Trophoblast cell (in vitro differentiated cells and primary cell): ENCODE data around the gene RPS6KL1.

Experiments used
- DNase-seq, 2 donors: peaks; one replicate each; pipeline ENCODE4 v3.0.0-alpha.2; 2016
- H2AFZ ChIP-seq: 2 replicates; pipeline ENCODE4 v1.6.1; 2013; ENCODE audit warnings: low read length, moderate library complexity, mild to moderate bottlenecking; ENCODE audit not compliant: insufficient read depth, poor library complexity
- H2AK5ac ChIP-seq: 2 replicates; pipeline ENCODE4 v1.6.1; 2013; ENCODE audit warnings: mild to moderate bottlenecking, low read length
- H2BK120ac ChIP-seq: 2 replicates; pipeline ENCODE4 v1.6.1; 2013; ENCODE audit warnings: low read length, mild to moderate bottlenecking, moderate library complexity; ENCODE audit not compliant: insufficient read depth, poor library complexity
- H2BK12ac ChIP-seq: 2 replicates; pipeline ENCODE4 v1.6.1; 2013; ENCODE audit warnings: mild to moderate bottlenecking, low read length, moderate library complexity
- H2BK5ac ChIP-seq: 2 replicates; pipeline ENCODE4 v1.6.1; 2013; ENCODE audit warnings: low read length, low read depth, moderate library complexity, mild to moderate bottlenecking; ENCODE audit not compliant: poor library complexity
- H3K14ac ChIP-seq: 2 replicates; pipeline ENCODE4 v1.6.1; 2013; ENCODE audit warnings: mild to moderate bottlenecking, low read length
- H3K18ac ChIP-seq: 2 replicates; pipeline ENCODE4 v1.6.1; 2013; ENCODE audit warnings: mild to moderate bottlenecking, low read length
- H3K23ac ChIP-seq: 2 replicates; pipeline ENCODE4 v1.6.1; 2013; ENCODE audit warnings: low read length
- H3K27ac ChIP-seq: 2 replicates; pipeline ENCODE4 v1.5.1; 2013; ENCODE audit warnings: low read depth, mild to moderate bottlenecking, inconsistent platforms, low read length, moderate library complexity
- H3K27me3 ChIP-seq: 2 replicates; pipeline ENCODE4 v1.6.1; 2013; ENCODE audit warnings: inconsistent platforms, mild to moderate bottlenecking, low read length, moderate library complexity; ENCODE audit not compliant: insufficient read depth
- H3K36me3 ChIP-seq, 2 experiments: 1 replicate in 1 of 2; 2 replicates in 1 of 2; pipeline ENCODE4 v1.6.1; 2013; ENCODE audit warnings: low read length in 2 of 2, mild to moderate bottlenecking in 2 of 2, moderate library complexity in 1 of 2; ENCODE audit not compliant: insufficient read depth in 2 of 2, control insufficient read depth in 1 of 2
- H3K4ac ChIP-seq: 2 replicates; pipeline ENCODE4 v1.6.1; 2013; ENCODE audit warnings: low read depth, mild to moderate bottlenecking, low read length, moderate library complexity
- H3K4me1 ChIP-seq, 2 experiments: 1 replicate in 1 of 2; 2 replicates in 1 of 2; pipeline ENCODE4 v1.6.1; 2013; ENCODE audit warnings: low read length in 2 of 2, mild to moderate bottlenecking in 2 of 2, moderate library complexity in 1 of 2; ENCODE audit not compliant: insufficient read depth in 2 of 2, control insufficient read depth in 1 of 2
- H3K4me2 ChIP-seq: 2 replicates; pipeline ENCODE4 v1.6.1; 2013; ENCODE audit warnings: inconsistent platforms, mild to moderate bottlenecking, low read length, moderate library complexity
- H3K4me3 ChIP-seq: 2 replicates; pipeline ENCODE4 v1.5.1; 2013; ENCODE audit warnings: mild to moderate bottlenecking, low read depth, low read length, inconsistent platforms
- H3K79me1 ChIP-seq: one replicate; pipeline ENCODE4 v1.6.1; 2013; ENCODE audit warnings: low read length
- H3K79me2 ChIP-seq: 2 replicates; pipeline ENCODE4 v1.6.1; 2013; ENCODE audit warnings: low read length, mild to moderate bottlenecking; ENCODE audit not compliant: control insufficient read depth, insufficient read depth, poor library complexity
- H3K9ac ChIP-seq: 2 replicates; pipeline ENCODE4 v1.6.1; 2013; ENCODE audit warnings: mild to moderate bottlenecking, low read length
- H3K9me3 ChIP-seq: 2 replicates; pipeline ENCODE4 v1.6.1; 2013; ENCODE audit warnings: low read depth, mild to moderate bottlenecking, control low read depth, inconsistent platforms, low read length; ENCODE audit not compliant: insufficient read depth
- H4K12ac ChIP-seq: 2 replicates; pipeline ENCODE4 v1.6.1; 2013; ENCODE audit warnings: low read depth, mild to moderate bottlenecking, low read length, moderate library complexity
- H4K8ac ChIP-seq: 2 replicates; pipeline ENCODE4 v1.6.1; 2013; ENCODE audit warnings: low read depth, mild to moderate bottlenecking, low read length, moderate library complexity
- H4K91ac ChIP-seq: one replicate; pipeline ENCODE4 v1.6.1; 2013; ENCODE audit warnings: low read depth, mild to moderate bottlenecking, low read length, moderate library complexity
- WGBS: extraction: QIAGEN DNeasy Blood & Tissue Kit; methylation state at CpG from one replicate; pipeline ENCODE4 v1.1.7; 2013; ENCODE audit warnings: missing lambda C conversion rate; ENCODE audit not compliant: insufficient read length, insufficient coverage; ENCODE audit errors: extremely low coverage; 5-methylcytosine and 5-hydroxymethylcytosine counted together

Gene RPS6KL1

GRCh38 chr14:74912801-74913200 is 10.3 kb downstream of the RPS6KL1 start:
- H3K9ac ChIP-seq: no peak overlapping the region
- H3K79me1 ChIP-seq: no peaks in the 10 kb centered on the region
- no peak overlapping the region for H4K91ac ChIP-seq
- H2AK5ac ChIP-seq: no peak overlapping the region
- H3K4me2 ChIP-seq: no peak overlapping the region
- H3K79me2 ChIP-seq: no peaks in the 10 kb centered on the region
- H3K4me3 ChIP-seq: no peak overlapping the region
- no peak overlapping the region for H3K27ac ChIP-seq
- no peaks in the 10 kb centered on the region for H3K36me3 ChIP-seq
- no peak overlapping the region for H3K18ac ChIP-seq
- H2AFZ ChIP-seq: no peak overlapping the region
- H2BK5ac ChIP-seq: no peak overlapping the region
- H2BK12ac ChIP-seq: no peak overlapping the region
- H4K12ac ChIP-seq: no peak overlapping the region
- H3K23ac ChIP-seq: no peak overlapping the region
- no CpG with 5 or more reads among the region's 10 CpGs for WGBS
- DNase-seq: no peak
- no peak overlapping the region for H4K8ac ChIP-seq
- no peaks in the 10 kb centered on the region for H3K9me3 ChIP-seq
- no peak overlapping the region for H2BK120ac ChIP-seq
- H3K14ac ChIP-seq: no peak overlapping the region
- H3K27me3 ChIP-seq: no peaks in the 10 kb centered on the region
- H3K4me1 ChIP-seq: no peaks in the 10 kb centered on the region
- H3K4ac ChIP-seq: no peak overlapping the region

- Histone ChIP-seq H3K27me3 (no peaks in the 10 kb centered on the region), H3K4me3 (no peak overlapping the region), H3K4me2 (no peak overlapping the region), H2AK5ac (no peak overlapping the region), H3K36me3 (no peaks in the 10 kb centered on the region), H2BK5ac (no peak overlapping the region), H3K79me2 (no peaks in the 10 kb centered on the region), H3K9me3 (no peaks in the 10 kb centered on the region), H4K8ac (no peak overlapping the region), H2BK12ac (no peak overlapping the region), H3K23ac (no peak overlapping the region), H3K27ac (no peak overlapping the region), H3K9ac (no peak overlapping the region), H3K4ac (no peak overlapping the region), H3K79me1 (no peaks in the 10 kb centered on the region), H3K4me1 (no peaks in the 10 kb centered on the region), H4K12ac (no peak overlapping the region), H3K14ac (no peak overlapping the region), H2BK120ac (no peak overlapping the region), H4K91ac (no peak overlapping the region), H2AFZ (no peak overlapping the region), H3K18ac (no peak overlapping the region)
- no peak for DNase-seq
- WGBS: no CpG with 5 or more reads among the region's 6 CpGs
These were observed 10.9 kb downstream of the RPS6KL1 start for GRCh38 chr14:74912111-74912510.

GRCh38 chr14:74911704-74912103 is 11.4 kb downstream of the RPS6KL1 start:
- Histone ChIP-seq H2BK5ac (no peak overlapping the region), H3K9me3 (no peaks in the 10 kb centered on the region), H3K27ac (no peak overlapping the region), H4K12ac (no peak overlapping the region), H2BK120ac (no peak overlapping the region), H2AFZ (no peak overlapping the region), H3K36me3 (peaks cover 2% of the 10 kb centered on the region in 2 experiments), H2BK12ac (no peak overlapping the region), H3K4me2 (no peak overlapping the region), H2AK5ac (no peak overlapping the region), H3K4ac (no peak overlapping the region), H3K23ac (no peak overlapping the region), H3K4me3 (no peak overlapping the region), H3K79me2 (no peaks in the 10 kb centered on the region), H4K91ac (no peak overlapping the region), H4K8ac (no peak overlapping the region), H3K14ac (no peak overlapping the region), H3K4me1 (no peaks in the 10 kb centered on the region), H3K27me3 (no peaks in the 10 kb centered on the region), H3K18ac (no peak overlapping the region), H3K9ac (no peak overlapping the region), H3K79me1 (no peaks in the 10 kb centered on the region)
- no peak for DNase-seq
- no CpG with 5 or more reads among the region's 5 CpGs for WGBS

- H4K91ac ChIP-seq: no peak overlapping the region
- peaks cover 6% of the 10 kb centered on the region in 2 experiments for H3K36me3 ChIP-seq
- H3K27me3 ChIP-seq: no peaks in the 10 kb centered on the region
- no peak overlapping the region for H4K12ac ChIP-seq
- no CpG with 5 or more reads among the region's 6 CpGs for WGBS
- H3K4me2 ChIP-seq: no peak overlapping the region
- H3K4me3 ChIP-seq: no peak overlapping the region
- H3K4me1 ChIP-seq: no peaks in the 10 kb centered on the region
- H2AFZ ChIP-seq: no peak overlapping the region
- no peak overlapping the region for H3K14ac ChIP-seq
- H3K79me2 ChIP-seq: no peaks in the 10 kb centered on the region
- H3K9me3 ChIP-seq: no peaks in the 10 kb centered on the region
- no peak overlapping the region for H3K9ac ChIP-seq
- H3K79me1 ChIP-seq: no peaks in the 10 kb centered on the region
- no peak overlapping the region for H2BK5ac ChIP-seq
- DNase-seq: no peak
- H3K27ac ChIP-seq: no peak overlapping the region
- H4K8ac ChIP-seq: no peak overlapping the region
- no peak overlapping the region for H2BK120ac ChIP-seq
- H2BK12ac ChIP-seq: peak overlapping the region; percentile 34
- no peak overlapping the region for H3K23ac ChIP-seq
- H3K4ac ChIP-seq: no peak overlapping the region
- no peak overlapping the region for H2AK5ac ChIP-seq
- H3K18ac ChIP-seq: no peak overlapping the region
These were observed 11.8 kb downstream of the RPS6KL1 start for GRCh38 chr14:74911221-74911620.
